IPS DF 6.9 (cell line): ENCODE data around the gene TCF25.

Experiments used
- DNase-seq: peaks from one replicate; pipeline ENCODE4 v3.0.0-alpha.2; 2013; ENCODE audit warnings: low read depth, low spot score
- H3K27ac ChIP-seq: one replicate; pipeline ENCODE4 v1.5.1; 2013; ENCODE audit warnings: low read length, control low read depth
- H3K27me3 ChIP-seq: 2 replicates; pipeline ENCODE4 v1.6.1; 2013; ENCODE audit warnings: mild to moderate bottlenecking, low read length; ENCODE audit not compliant: control insufficient read depth, insufficient read depth
- H3K36me3 ChIP-seq: 2 replicates; pipeline ENCODE4 v1.6.1; 2013; ENCODE audit warnings: low read length; ENCODE audit not compliant: control insufficient read depth, insufficient read depth
- H3K4me1 ChIP-seq: 2 replicates; pipeline ENCODE4 v1.6.1; 2013; ENCODE audit warnings: low read length; ENCODE audit not compliant: control insufficient read depth, insufficient read depth
- H3K4me3 ChIP-seq: 2 replicates; pipeline ENCODE4 v1.5.1; 2013; ENCODE audit warnings: mild to moderate bottlenecking, low read length
- H3K9me3 ChIP-seq: 2 replicates; pipeline ENCODE4 v1.6.1; 2013; ENCODE audit warnings: low read length, inconsistent platforms; ENCODE audit not compliant: control insufficient read depth, insufficient read depth
- WGBS: extraction: QIAGEN DNeasy Blood & Tissue Kit; methylation state at CpG from one replicate; pipeline ENCODE4 v1.1.7; 2013; ENCODE audit warnings: mixed read lengths, missing lambda C conversion rate; ENCODE audit not compliant: insufficient read length, insufficient coverage; 5-methylcytosine and 5-hydroxymethylcytosine counted together

The TCF25 gene

DNA sequence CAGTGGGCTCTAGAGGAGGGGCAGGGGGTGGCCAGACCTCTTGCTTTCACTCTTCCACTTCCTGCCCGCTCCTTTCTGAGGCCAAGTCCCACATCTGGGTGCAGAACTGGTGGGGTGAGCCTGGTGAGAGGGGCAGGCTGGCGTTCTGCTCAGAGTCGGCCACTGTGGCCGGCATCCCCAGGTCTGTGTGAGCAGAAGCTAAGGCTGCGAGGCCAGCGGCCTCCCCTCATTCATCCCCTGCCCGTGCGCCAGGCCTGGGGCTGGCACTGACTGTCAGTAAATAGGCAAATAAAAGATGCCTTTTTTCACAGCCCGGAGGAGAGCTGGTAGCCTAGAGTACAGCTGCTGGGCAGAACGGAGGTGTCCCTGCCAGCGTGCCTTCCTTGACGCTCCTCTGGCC lies 76.4 kb downstream of the TCF25 start:
- H3K4me3 ChIP-seq, result no peak overlapping the region
- no peaks in the 10 kb centered on the region for H3K9me3 ChIP-seq
- no peak for DNase-seq
- no CpG with 5 or more reads among the region's 12 CpGs for WGBS
- H3K36me3 ChIP-seq, result no peaks in the 10 kb centered on the region; the same call in 1 of the 2 replicates
- H3K27ac ChIP-seq, result no peak overlapping the region
- peaks cover 2% of the 10 kb centered on the region; the same call in 1 of the 2 replicates for H3K4me1 ChIP-seq
- peaks cover 3% of the 10 kb centered on the region; the same call in 1 of the 2 replicates for H3K27me3 ChIP-seq

DNA sequence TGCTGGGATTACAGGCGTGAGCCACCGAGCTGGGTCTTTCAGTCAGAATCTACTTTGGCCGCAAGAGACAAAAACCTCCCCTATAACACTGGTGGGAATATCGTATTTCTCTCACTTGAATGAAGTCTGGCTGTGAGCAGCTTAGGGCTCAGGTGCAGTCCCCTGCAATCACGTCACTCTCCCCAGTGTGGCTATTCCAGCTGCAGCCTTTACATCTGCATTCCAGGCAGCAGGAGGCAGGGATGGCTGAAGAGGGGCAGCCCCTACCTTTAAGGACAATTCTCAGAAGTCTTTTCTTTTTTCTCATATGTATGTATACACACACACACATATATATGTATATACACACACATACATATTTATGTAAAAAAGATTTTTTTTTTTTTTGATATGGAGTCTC lies 78.1 kb downstream of the TCF25 start:
- Histone ChIP-seq H3K27me3 (peaks cover 3% of the 10 kb centered on the region; the same call in 1 of the 2 replicates), H3K4me3 (no peak overlapping the region), H3K4me1 (peaks cover 2% of the 10 kb centered on the region; the same call in 1 of the 2 replicates), H3K27ac (no peak overlapping the region), H3K9me3 (no peaks in the 10 kb centered on the region), H3K36me3 (peaks cover 3% of the 10 kb centered on the region)
- DNase-seq, result no peak
- WGBS, result no CpG with 5 or more reads among the region's 5 CpGs

DNA sequence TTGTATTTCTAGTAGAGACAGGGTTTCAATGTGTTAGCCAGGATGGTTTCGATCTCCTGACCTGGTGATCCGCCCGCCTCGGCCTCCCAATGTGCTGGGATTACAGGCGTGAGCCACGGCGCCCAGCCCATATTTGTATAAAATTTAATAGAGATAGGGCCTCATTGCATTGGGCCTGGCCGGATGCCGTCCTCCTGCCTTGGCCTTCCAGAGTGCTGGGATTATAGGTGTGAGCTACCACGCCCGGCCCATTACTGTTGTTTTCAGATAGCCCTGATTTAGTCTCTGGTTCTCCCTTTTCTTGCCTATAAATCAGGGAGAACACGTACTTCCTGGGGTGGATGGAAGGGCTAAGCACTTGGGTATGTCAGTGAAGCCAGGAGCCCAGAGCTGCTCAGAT lies 78.7 kb downstream of the TCF25 start:
- peaks cover 3% of the 10 kb centered on the region for H3K36me3 ChIP-seq
- no peaks in the 10 kb centered on the region for H3K9me3 ChIP-seq
- H3K4me3 ChIP-seq, result no peak overlapping the region
- no CpG with 5 or more reads among the region's 12 CpGs for WGBS
- DNase-seq, result no peak
- H3K27me3 ChIP-seq, result peaks cover 3% of the 10 kb centered on the region; the same call in 1 of the 2 replicates
- no peak overlapping the region for H3K27ac ChIP-seq
- H3K4me1 ChIP-seq, result peaks cover 2% of the 10 kb centered on the region; the same call in 1 of the 2 replicates

DNA sequence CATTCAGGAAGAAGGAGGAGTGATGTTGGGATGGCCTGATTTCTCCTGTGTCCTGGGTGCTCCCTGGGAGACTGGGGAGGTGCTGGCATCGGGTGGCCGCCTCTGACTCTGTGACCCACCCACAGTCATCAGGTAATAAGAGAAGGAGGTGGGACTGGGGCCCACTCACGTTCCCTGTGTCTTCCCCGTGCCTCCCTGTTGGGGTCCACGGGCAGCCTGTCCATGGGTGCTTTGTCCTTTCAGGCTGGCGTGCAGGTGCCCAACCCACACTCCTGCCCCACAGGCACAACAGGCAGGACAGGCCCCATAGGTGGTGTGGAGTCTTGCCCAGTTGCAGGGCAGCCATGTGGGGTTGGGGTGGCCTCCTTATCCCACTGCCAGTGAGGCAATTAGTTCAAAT lies 79.2 kb downstream of the TCF25 start:
- Histone ChIP-seq H3K4me1 (peaks cover 2% of the 10 kb centered on the region; the same call in 1 of the 2 replicates), H3K4me3 (no peak overlapping the region), H3K9me3 (no peaks in the 10 kb centered on the region), H3K27me3 (peaks cover under 1% of the 10 kb centered on the region; the same call in 1 of the 2 replicates), H3K36me3 (peaks cover 3% of the 10 kb centered on the region), H3K27ac (no peak overlapping the region)
- WGBS, result no CpG with 5 or more reads among the region's 6 CpGs
- no peak for DNase-seq

DNA sequence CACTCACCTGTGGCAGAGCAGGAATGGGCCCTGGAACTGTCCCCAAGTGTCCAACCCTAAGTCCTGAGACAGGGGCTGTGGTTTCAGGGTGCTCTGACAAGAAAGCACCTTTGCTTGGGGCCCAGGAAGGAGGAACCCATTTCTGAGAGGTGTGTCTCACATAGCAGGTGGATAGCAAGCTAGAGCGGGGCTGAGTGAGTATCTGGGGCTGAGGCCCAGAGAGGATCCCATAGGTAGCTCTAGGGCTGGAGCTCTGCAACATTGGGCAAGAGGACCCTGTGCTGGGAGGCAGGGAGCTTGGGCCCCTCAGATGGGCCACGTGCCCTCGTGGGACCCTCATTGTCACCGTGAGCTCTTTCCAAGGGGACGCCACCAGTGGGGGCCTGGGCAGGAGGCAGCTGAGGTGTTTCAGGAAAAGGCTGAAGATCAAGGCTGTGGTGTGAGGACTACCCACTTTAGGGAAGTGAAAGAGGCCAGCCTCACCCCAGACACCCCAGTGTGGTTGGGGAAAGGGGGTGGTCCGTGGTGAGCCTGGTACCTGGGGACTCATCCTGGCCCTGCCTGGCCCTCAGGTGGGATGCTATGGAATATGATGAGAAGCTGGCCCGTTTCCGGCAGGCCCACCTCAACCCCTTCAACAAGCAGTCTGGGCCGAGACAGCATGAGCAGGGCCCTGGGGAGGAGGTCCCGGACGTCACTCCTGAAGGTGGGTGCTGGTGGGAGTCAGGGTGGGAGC lies 80.4 kb downstream of the TCF25 start:
- Histone ChIP-seq H3K4me1 (peaks cover 2% of the 10 kb centered on the region; the same call in 1 of the 2 replicates), H3K36me3 (peaks cover 3% of the 10 kb centered on the region), H3K4me3 (no peak overlapping the region), H3K9me3 (no peaks in the 10 kb centered on the region), H3K27me3 (no peaks in the 10 kb centered on the region), H3K27ac (no peak overlapping the region)
- WGBS, result no CpG with 5 or more reads among the region's 11 CpGs
- DNase-seq, result no peak

DNA sequence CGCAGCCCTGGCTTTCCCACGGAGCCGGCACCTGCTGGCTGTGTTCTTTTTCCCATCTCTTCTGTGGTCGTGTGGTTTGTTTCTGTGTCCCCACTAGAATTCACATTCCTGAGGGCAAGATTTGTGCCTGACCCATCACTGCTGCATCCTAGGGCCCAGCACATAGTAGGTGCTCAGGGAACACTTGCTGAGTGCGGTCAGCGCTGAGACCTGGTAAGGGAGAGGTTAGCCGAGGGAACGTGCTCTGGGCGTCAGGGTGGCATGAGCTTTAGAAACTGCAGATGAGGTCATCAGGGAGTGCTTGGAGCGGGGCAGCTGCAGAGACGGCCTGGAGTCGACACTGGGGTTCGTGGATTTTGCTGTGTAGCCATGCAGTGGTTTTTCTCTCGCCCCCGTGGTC lies 81.1 kb downstream of the TCF25 start:
- Histone ChIP-seq H3K4me3 (no peak overlapping the region), H3K36me3 (peaks cover 3% of the 10 kb centered on the region; the same call in 1 of the 2 replicates), H3K27ac (no peak overlapping the region), H3K4me1 (no peaks in the 10 kb centered on the region), H3K9me3 (no peaks in the 10 kb centered on the region), H3K27me3 (no peaks in the 10 kb centered on the region)
- WGBS, result no CpG with 5 or more reads among the region's 15 CpGs
- DNase-seq, result no peak

DNA sequence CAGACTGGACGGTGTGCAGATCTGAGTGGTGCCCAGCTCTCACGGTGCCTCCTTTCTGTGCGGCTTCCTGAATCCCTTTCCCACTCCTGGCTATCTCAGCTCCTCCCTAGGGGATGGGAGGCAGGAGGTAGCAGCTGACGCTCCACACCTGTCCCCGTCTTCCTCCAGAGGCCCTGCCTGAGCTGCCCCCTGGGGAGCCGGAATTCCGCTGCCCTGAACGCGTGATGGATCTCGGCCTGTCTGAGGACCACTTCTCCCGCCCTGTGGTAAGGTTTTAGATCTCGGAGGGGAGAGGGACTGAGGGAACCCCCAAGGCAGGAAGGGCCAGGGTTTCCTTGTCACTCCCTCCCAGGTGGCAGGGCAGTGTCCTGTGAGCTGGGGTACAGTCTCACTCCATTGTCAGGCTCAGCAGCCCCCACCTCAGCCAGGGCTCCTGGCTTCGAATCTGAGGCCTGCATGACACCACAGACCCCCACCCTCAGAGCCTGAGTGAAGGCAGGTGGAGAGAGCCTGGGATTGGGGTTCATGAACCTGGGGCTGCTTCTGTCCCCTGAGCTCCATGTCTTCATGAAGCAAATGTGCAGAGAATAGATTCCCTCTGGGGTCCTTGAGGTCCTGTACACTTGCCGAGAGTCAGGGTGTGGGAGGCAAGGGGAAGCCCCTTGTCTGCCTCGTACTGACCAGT lies 81.8 kb downstream of the TCF25 start:
- H3K4me1 ChIP-seq, result no peaks in the 10 kb centered on the region
- no peaks in the 10 kb centered on the region for H3K9me3 ChIP-seq
- peaks cover 3% of the 10 kb centered on the region; the same call in 1 of the 2 replicates for H3K36me3 ChIP-seq
- H3K27me3 ChIP-seq, result no peaks in the 10 kb centered on the region
- no CpG with 5 or more reads among the region's 15 CpGs for WGBS
- no peak overlapping the region for H3K27ac ChIP-seq
- no peak for DNase-seq
- no peak overlapping the region; the same call in 1 of the 2 replicates for H3K4me3 ChIP-seq

DNA sequence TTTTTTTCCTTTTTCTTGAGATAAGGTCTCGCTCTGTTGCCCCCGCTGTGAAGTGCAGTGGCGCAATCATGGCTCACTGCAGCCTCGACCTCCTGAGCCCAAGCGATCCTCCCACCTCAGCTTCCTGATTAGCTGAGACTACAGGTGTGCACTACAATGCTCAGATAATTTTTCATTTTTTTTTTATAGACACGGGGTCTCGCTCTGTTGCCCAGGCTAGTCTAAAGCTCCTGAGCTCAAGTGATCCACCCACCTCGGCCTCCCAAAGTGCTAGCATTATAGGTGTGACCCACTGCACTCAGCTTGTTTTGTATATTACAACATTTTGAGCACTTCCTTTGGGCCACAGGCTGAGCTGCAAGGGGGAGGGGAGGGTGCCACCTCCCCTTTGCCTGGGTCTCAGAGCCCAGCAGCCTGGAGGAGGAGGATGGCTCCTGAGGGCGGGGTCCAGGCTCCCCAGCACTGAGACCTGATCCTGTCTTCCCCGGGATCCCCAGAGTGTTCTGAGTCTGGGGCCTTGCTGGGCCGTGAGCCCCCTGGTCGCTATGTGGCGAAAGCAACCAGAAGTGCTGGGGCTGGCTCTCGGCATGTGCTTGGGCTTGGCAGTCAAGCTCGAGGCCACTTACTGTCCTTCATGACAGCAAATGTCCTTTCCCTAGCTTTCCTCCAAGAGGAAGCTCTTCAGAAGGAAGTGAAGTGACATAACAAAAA lies 83.3 kb downstream of the TCF25 start:
- no CpG with 5 or more reads among the region's 15 CpGs for WGBS
- no peaks in the 10 kb centered on the region for H3K4me1 ChIP-seq
- no peak overlapping the region for H3K4me3 ChIP-seq
- peaks cover 4% of the 10 kb centered on the region for H3K36me3 ChIP-seq
- DNase-seq, result no peak
- H3K27me3 ChIP-seq, result no peaks in the 10 kb centered on the region
- no peak overlapping the region for H3K27ac ChIP-seq
- no peaks in the 10 kb centered on the region for H3K9me3 ChIP-seq

DNA sequence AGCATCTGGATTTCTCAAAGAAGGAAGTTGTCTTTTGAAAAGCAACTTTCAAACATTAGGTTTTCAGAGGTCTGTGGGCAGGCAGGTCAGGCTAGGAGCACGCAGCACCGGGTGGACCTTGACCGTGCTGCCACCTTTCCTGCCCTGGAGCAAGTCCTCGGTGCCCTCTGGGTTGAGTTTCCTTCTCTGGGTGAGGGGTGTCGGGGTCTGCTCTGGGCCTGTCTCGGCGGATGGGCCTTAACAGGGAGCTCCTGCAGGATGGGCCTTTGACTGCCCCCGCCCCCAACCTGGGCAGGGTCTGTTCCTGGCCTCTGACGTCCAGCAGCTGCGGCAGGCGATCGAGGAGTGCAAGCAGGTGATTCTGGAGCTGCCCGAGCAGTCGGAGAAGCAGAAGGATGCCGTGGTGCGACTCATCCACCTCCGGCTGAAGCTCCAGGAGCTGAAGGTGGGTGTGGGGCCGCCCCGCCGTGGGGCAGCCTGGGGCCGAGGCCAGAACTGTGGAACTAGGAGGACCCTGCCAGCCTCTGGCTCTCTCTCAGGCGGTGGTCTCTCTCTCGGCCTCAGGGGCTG lies 83.9 kb downstream of the TCF25 start:
- DNase-seq, result no peak
- Histone ChIP-seq H3K4me3 (no peak overlapping the region), H3K4me1 (no peaks in the 10 kb centered on the region), H3K27me3 (no peaks in the 10 kb centered on the region), H3K27ac (no peak overlapping the region), H3K9me3 (no peaks in the 10 kb centered on the region), H3K36me3 (peaks cover 7% of the 10 kb centered on the region)
- WGBS, result no CpG with 5 or more reads among the region's 23 CpGs

DNA sequence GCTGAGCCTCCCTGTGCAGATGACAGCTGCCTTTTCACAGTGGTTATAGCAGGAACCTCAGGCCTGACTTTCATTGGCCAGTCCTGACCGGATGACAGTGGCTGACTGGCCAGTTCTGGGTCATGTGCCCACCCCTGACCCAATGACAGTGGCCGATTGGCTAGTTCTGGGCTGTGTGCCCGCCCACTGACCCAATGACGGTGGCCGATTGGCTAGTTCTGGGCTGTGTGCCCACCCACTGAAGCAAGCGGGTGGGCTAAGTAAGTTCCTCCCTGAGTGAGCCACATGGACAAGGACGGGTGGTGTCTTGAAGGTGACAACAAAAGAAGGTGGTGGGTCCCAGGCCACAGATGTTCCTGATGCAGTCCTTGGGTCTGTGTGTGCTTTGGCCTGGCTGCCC lies 84.7 kb downstream of the TCF25 start:
- Histone ChIP-seq H3K36me3 (peaks cover 7% of the 10 kb centered on the region), H3K4me1 (no peaks in the 10 kb centered on the region), H3K27me3 (no peaks in the 10 kb centered on the region), H3K9me3 (no peaks in the 10 kb centered on the region), H3K4me3 (no peak overlapping the region), H3K27ac (no peak overlapping the region)
- DNase-seq, result no peak
- no CpG with 5 or more reads among the region's 7 CpGs for WGBS
